Measurements from ENCODE around the gene EDAR.

The EDAR gene

DNA sequence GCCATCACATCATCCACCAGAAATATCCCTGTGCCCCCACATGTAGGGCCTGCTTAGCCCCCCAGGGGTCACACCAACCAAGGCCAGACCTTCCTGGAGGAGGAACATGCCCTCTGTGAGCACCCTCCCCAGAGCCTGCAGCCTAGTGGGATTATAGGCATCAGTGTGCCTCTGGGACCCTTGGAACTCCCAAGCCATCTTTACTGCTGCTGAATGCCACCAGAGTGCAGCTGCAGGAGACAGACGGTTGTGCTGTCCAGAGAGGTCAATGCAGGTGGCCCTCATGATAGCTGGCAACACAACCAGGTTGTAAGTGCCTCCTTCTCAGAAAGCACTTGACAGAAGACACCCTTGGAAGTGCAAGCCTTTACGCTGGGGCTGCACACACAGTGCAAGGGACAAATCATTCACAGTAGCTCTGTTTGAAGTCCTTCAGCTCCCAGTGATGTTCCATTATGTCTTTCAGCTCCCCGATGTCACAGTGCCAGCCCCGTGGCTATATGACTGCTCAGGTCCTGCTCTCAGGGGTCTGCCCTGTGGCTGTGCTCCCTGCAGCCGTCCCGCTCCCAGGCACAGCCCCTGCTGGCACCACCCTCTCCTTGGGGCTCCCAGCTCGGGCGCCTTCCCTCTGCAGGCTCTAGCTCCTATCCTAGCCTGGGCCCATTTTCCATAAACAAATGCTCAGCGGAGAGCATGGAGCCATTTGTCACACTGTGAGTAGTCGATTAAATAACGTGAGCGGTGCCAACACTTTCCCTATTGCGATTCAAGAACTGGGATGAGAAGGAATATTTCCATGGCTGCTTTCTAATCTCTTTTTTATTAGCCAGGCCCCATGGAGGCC, 65.1 kb downstream of the EDAR start:
- DNase-seq (ENCODE audit: low spot score) = no peak

DNA sequence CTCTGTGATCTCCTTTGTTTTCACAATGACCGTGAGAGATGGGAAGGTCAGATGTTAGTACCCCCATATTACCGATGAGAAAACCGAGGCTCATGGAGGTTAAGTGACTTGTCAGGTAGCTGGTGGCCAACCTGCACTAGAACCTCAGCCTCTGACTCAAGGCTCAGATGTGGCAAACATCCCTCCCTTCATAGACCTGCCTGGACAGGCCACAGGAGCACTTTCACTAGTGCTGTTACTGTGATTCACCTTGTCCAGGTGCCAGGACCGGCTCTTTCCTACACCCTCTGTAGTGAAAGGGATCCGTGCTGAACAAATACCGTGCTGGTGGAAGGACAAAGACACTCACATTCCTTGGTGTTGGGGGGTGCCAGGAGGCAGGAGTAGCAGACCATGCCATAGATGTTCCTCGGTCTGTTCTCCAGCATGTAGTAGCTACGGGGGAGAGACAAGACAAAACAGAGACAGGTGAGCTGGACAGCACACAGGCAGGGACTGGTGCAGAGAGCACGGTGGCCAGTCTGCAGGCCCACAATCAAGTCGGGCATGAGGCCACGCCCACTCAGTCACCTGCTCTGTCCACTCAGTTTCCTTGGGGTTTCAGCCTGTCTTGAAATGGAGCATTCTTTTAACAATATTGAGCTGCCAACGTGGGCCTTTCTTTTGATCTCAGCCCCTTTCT, 65.9 kb downstream of the EDAR start:
- DNase-seq (ENCODE audit: low spot score) = no peak

DNA sequence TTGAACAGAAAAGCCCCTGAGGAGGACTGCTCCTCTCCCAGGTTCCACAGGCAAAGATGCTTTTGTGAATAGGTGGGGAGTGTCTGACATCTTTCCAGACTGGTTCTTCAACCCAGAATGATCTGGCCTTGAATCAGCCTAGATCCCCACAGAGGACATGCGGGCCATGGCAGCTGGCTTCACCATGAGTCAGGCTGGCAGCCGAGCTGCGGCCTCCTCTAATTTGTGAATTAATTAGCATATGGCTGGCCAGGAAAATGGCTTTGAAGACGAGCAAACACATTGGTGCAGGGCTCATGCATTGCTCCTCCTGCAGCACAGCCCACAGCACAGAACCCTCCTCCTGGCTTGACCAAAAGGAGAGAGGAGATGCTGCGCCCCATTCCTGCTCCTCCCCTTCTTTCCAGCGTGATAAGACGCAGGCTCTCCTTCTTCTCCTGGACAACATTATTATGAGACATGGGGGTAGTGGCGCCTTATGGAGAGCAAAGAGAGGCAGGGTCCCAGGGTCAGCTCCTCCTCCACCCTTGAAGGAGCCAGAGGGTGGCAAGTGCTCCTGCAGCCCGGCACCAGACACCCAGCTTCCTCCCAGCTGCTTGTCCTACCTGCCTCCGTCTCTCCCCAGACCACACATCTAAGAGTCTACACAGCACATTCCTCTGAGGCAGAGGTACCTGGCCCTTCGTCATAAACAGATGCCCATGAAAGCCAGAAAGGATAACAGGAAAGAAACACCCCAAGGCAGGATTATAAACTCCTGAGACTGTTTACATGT, 66.7 kb downstream of the EDAR start:
- no peak for DNase-seq (ENCODE audit: low spot score)

DNA sequence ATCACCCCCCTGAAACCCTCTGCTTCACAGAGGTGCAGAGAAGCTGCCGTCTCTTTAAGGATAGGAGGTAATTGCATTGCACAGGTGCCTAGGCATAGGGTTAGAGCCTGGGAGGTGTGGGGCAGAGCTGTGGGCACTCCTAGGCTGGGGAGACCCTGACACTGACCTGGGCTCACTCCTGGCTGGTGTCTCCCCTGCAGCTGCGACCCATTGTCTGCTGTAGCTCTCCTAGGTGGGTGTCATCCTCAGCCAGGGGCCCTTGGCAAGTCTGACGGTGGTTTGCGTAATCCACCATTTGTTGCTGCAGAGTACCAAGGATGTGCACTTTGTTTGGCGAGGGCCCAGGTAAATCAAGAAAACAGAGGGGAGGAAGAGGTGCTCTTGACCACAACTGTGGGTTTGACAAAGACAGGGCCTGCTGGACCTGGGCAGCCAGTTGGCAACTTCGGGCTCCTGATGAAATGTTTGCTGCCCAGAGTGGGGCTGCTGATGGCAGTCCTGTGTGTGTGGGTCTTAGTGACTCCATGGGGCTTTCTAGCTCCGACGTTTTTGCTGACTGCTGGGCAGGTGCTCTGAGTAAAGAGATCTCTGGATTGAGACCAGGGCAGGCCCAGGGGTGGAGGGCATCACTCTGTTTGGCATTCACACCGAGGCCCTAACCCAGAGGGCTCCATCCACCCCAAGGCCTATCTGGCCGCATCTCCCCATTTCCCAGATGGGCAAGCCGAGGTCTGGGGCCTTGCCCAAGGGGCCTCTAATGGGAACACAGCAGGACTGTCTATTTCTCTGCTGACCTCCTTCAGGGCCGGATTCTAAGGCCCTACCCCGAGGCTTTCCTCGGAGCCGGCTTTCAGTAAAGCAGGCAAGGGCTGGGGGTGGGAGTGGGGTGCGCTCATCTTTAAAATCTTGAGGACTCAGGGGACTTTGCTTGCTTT, 67.7 kb downstream of the EDAR start:
- DNase-seq (ENCODE audit: low spot score) = no peak

DNA sequence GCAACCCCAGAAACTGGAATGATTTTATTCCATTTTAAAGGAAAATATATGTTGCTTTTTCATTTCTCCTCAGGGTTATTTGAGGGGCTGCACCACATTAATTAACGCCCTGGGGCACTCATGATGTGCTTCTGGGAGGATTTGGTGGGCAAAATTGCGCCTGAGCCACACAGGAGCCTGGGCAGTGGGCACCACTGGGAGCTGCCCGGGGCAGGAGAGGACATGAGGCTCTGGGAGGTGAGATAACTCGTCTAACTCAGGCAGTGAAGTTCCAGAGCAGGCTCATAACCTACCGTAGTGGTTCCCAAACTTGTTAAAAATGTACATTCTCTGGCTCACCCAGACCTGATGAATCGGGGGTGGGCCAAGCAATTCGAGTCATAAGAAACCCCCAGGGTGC, 68.3 kb downstream of the EDAR start:
- no peak for DNase-seq (ENCODE audit: low spot score)

DNA sequence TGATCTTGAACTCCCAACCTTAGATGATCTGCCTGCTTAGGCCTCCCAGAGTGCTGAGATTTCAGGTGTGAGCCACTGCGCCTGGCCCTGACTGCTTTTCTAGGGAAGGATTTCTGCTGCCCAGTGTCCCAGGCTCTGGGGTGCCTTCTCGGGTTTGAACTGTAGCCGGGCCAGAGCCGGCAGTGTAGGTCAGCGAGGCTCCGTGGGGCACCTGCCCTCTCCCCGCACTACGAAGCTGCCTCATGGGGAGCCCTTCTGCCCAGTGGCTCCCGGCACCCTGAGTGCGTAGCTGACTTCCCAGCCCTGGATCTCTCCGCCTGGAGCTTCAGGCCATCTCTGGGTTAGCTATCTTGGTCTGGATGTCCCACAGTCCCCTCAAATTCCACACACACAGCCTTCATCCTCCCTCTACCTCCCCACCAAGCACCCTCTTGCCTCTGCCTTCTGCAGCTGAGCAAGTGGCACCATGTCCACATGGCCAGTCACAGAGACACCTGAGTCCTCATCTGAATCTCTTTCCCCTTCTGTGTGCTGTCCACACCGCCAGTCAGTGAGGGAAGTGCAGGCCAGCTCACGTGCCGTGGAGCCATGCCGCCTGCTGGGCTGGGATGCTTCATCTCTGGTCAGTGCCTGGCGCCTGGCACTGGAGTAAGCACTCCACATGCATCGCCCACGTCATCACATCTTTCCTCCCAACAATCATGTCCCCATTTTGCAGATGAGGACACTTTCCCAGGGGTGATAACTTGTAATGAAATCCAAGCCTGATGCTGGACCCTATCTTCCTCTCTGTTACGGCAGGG, 69.2 kb downstream of the EDAR start:
- no peak for DNase-seq (ENCODE audit: low spot score)

DNA sequence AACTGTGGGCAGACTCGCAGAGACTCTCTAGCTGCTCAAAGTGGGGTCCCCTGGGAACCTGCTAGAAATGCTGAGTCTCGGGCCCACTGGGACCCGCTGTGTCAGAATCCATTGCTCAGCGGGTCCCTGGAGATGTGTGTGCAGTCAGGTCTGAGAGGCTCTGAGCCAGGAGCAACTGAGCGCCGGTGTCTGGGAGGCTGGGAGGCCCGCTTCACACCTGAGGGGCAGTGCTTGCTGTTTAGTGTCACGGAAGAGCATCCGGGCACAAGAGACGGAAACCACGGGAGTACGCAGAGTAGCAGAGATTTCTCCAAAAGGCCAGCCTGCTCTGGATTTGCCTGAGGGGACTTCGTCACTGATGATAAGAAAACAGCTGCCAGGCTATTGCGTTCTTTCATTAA, 70.1 kb downstream of the EDAR start:
- no peak for DNase-seq (ENCODE audit: low spot score)

DNA sequence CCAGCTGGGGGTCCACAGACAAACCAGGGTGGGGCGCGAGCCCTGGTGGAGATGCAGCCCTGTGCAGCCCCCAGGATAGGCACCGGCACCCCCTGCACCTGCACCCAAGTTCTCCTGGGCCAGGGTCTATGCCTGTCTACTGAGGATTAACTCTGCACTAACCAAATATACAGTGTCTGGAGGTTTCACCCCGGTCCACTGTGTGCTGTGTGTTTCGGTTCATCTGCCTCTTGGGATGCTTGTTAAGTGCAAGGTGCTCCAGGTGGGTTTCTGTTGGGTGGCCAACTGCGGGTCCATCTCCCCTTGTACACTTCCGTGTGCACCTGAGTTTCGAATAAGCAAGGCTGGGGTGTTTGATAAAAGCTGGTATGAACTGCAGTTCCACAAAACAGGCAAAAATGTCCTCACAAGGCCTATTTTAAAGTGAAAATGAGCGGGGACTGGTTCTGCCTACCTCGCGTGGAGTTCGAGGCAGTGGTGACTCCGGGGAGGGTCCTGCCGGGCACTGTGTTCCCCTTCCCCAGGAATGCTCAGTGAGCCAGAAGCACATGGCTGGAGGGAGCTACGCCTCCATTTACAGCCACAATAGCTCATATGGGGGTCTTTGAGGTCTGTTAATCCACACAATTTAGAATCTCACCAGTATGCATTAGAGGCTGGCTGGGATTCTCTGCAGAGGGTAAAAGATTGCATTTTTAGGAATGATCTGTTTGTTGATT, 70.7 kb downstream of the EDAR start:
- DNase-seq (ENCODE audit: low spot score) = no peak

DNA sequence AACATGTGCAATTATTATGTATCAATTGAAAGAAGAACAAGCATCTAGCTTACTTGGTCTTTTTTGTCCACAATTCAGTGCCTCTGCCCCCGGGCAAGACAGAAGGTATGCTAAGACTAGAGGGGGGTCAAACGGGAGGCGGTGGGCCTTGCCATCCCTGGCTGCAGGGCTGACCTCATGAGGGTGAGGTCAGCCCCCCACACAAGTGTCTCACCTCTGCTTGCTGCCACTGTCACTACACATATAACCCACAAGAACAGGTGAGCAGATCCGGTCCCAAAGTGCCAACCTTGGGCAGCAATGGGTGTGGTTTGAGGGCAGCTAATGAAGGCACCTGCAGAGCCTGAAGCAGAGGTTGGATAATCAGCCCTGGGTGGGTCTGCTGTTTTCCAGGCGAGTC, 71.5 kb downstream of the EDAR start:
- no peak for DNase-seq (ENCODE audit: low spot score)

DNA sequence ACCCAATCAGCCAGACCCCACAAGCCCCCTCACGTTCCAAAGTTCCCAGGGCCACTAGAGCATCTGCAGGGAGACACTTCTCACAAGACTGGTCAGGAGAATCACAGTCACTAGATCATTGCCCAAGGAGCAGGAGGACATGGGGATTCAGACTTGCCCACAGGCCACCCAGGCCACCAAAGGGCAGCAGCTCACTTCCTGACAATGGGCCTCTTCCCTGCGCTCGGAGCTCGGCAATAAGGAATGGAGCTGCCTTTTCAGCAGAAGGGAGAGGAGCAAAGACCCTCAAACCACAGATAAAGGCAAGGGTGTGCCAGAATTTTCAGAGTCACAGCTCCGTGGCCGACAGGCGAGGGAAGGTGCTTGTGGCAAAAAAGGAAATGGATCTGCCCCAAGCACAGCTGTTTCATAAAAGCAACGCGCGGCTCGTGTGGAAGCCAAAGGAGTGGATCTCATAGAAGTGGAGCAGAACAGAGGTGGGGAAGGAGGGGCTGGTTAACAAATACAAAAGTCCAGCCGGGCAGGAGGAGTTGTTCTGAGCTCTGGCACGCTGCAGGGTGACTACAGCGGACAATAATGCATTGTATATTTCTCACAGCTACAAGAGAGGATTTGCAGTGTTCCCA, 72.1 kb downstream of the EDAR start:
- DNase-seq (ENCODE audit: low spot score) = no peak

DNA sequence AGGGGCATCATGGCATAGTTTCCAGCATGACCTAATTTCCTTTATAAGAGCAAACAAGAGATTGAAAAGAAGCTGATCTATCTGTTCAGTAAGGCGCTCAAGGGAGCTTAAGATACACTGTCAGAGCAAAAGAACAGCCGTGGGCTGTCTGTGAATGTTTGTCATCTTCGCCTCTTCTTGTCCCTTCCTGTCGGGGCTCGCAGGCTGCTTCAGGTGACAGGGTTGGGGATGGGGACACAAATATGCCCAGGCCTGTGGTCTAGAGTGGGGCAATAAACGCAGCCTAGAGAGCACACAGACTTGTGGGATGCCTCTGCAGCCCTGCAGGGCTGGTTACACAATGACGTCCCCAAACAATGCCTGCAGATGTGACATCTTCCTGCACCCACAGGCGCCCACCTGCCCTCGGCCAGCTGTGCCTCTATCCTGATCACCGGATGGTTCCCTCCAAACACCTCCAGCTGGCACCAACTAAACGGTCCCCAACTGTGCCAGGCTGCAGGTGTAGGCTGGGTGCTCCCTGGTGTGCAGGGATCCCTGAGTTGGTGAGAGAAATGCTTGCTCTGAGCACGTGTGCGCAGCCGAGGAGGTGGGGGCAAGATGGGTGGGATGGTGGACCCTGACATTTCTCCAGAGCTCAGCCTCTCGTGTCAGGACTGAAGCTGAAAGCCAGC, 72.8 kb downstream of the EDAR start:
- no peak for DNase-seq (ENCODE audit: low spot score)

DNA sequence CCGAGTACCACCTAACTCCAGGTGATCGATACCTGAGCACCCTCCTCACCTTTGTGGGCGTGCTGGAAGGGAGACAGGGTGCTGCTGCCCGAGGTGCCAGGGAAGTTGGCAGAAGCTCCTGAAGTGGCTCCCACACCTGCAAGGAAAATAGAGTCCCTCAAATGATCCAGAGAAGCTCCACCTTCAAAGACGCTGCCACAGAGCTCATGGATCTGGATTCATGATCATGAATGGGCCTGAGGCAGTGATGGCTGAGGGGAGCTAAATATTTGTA, 76.5 kb downstream of the EDAR start:
- no peak for DNase-seq (ENCODE audit: low spot score)

DNA sequence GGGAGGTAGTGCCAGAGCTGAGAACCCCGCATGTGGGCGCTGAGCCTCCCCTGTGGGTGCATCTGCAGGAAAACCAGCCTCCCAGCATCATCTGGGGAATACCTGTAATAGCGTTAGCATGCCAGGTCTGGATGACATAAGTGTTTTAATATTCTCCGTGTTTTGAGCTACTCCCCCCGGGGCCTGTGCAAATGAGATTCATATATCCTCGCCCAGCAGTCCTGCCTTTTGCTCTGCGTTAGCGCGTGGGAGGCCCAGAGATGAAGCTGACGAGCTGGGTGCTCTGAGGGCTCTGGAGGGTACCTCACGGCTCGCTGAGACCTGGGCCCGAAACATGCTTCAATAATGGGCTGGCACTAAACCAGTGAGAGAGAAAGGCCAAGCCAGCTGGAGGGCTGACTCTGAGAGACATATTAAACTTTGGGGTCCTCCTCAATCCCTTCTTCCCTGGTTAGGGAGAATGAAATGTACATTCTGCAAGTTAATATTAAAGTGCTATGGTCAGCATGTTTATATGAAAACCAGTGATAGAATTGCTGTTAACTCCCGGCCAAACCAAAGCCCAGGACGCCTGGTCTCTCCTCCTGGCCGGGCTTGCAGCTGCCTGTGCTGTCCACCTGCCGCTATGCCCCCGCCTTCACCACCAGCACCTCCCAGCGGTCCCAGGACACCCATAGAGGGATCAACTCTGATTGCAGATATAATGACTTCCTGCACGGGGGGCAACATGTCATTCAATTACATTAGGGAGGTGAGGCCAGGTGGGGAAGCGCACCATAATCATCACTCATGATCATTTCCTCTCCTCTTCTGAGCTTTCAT, 77.0 kb downstream of the EDAR start:
- DNase-seq (ENCODE audit: low spot score) = no peak

DNA sequence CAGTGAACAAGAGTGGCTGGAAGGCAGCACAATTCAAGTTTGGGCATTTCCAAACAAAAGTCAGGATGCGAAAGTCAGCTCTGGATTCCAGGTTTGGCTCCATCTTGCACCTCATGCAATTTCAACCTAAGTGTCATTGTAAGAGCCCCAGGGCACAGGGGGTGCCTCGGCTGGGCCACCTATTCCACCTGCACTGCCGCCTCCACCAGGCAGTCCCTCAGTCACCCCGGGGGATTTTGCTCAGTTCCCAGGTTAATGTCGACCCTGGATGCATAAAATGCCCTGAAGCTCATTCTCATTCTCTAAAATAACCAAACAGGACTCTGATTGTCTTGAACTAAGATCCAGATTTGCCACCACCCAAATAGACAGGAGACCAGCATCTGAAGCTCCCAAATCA, 77.6 kb downstream of the EDAR start:
- DNase-seq (ENCODE audit: low spot score) = no peak

DNA sequence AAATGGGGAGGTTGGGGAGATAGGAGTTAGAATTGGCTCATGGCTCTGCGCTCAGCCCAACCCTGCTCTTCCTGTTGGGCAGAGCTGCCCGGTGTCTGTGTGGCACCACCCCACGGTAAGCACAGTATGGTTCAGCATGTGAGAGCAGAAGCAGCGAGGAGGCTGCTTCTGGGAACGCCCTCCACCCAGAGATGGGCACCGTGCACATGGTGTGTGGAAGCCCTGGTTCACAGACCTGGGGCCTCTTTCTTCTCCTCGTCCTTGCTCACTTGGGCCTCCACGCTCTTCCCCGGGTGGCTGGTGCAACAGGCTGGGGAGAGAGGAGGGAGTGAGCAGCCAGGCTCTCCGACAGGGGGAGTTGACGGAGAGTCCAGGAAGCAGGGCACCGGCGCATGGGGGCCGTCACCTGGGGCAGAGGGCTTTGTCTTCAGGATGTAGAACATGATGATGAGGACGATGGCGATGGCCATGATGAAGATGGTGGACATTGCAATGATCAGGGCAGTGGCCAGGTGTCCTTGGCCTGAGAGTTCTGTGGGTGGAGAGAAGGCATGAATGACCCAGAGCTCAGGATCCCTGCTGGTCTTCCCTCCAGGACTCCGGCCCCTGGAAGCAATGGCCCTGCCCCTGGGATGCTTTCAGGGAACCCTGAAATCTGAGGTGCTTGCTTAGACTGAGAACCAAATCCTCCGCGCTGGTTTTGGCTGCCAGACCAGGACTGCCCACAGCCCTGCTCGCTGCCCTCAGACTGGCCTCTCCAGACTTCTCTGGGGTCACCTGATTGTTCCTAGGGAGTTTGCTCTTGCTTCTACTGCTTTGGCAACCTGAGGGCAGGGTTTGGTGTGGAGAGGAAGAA, 78.3 kb downstream of the EDAR start:
- DNase-seq (ENCODE audit: low spot score) = no peak

DNA sequence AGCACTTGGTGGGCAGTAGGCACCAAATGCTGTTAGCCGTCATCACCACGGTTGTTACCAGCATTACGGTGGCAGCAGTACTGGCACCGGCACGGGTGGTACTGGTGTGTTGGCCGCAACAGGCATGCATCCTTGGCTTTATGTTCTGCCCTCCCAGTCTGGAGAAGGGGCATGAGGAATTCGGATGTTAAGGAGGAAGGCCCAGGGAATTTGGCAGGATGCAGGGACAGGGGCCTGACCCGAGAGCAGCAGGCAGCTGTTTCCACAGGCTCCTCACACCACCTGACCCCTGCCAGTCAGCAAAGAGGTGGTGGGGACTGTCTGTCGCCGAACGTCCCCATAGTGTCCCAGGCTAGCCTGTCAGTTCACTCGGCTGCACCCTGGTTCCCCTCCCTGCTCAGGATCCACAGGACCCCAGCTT, 79.0 kb downstream of the EDAR start:
- DNase-seq (ENCODE audit: low spot score) = no peak

DNA sequence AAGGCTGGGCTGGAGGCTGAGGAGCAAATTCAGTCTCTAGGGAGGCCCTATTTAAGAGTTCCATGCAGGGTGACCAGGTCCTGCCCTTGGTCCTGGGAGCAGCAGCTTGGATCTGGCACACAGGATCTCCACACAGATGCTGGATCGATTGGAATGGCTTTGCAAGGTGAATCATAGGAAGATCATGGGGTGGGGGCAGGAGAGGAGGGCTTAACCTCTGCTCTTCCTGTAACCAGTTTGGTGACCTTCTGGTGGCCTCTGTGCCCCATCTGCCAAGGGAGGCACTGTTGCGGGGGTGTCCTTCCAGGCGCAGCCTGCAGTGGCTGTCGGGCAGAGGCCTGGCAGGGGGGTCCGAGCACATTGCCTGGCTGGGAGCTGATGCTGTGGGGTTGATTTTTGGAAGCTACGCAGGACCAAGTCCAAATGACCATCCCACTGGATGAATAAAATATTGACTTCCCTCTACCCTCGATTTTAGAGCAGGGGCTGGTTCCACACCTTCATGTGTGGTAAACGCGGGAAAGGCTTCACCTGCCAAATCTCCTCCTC, 79.7 kb downstream of the EDAR start:
- DNase-seq (ENCODE audit: low spot score) = no peak
